ENCODE data around the gene PIKFYVE. TPM values are rescaled to one million over a fixed set of nuclear protein-coding genes. Genes with fewer than 3 reads are reported as not detected.

The PIKFYVE gene
- total and polyA plus RNA-seq, 2 experiments from 2014 or later, result 4.8 to 19.7 TPM

- no peak for DNase-seq
- Histone ChIP-seq H3K79me2 (ENCODE audit: insufficient read depth) (no peaks in the 10 kb centered on the region), H3K9me2 (ENCODE audit: insufficient read depth) (no peaks in the 10 kb centered on the region), H3K9ac (no peak overlapping the region), H3K4me3 (no peak overlapping the region), H3K36me3 (ENCODE audit: low read depth) (no peaks in the 10 kb centered on the region), H3K27me3 (replicated peaks; ENCODE audit: insufficient read depth) (peaks cover 63% of the 10 kb centered on the region), H3K27ac (no peak overlapping the region), H3K4me2 (ENCODE audit: unreplicated experiment) (no peak overlapping the region), H3F3A (ENCODE audit: insufficient read depth) (no peaks in the 10 kb centered on the region), H3K9me3 (ENCODE audit: low read depth) (no peaks in the 10 kb centered on the region), H4K20me1 (ENCODE audit: insufficient read depth) (no peaks in the 10 kb centered on the region), H3K4me1 (ENCODE audit: insufficient read depth) (no peaks in the 10 kb centered on the region), H2AFZ (no peak overlapping the region)
- in situ Hi-C loops (cut with MboI), result loop anchor here (25.0 kb wide), 1 partner anchor 1808 kb away; no protein-coding TSS in a partner anchor
- 52% methylated on average over 3 of the region's 3 CpGs for WGBS, 2 experiments (ENCODE audit: low coverage in 1 of 2, low lambda C conversion rate in 2 of 2, missing lambda C conversion rate in 2 of 2)
- TF ChIP-seq EZH2 (IDR thresholded peaks at IDR 0.05; ENCODE audit: insufficient read depth, poor library complexity, severe bottlenecking) (no peak), EZH2phosphoT487 (IDR thresholded peaks at IDR 0.05; ENCODE audit: insufficient read depth, low read depth) (no peak)
Observed at GRCh38 chr2:208379192-208379591, 113.1 kb downstream of the PIKFYVE start.

GRCh38 chr2:208384637-208385036 is 118.6 kb downstream of the PIKFYVE start:
- in situ Hi-C loops (cut with MboI), result loop anchor here (25.0 kb wide), 1 partner anchor 1803 kb away; no protein-coding TSS in a partner anchor
- peaks cover 49% of the 10 kb centered on the region for H3K27me3 ChIP-seq (replicated peaks; ENCODE audit: insufficient read depth)
- no peak overlapping the region for H3K9ac ChIP-seq
- no peak overlapping the region for H3K4me2 ChIP-seq (ENCODE audit: unreplicated experiment)
- TF ChIP-seq EZH2phosphoT487 (IDR thresholded peaks at IDR 0.05; ENCODE audit: insufficient read depth, low read depth) (no peak), EZH2 (IDR thresholded peaks at IDR 0.05; ENCODE audit: insufficient read depth, poor library complexity, severe bottlenecking) (no peak)
- no peak for DNase-seq
- WGBS, 2 experiments (ENCODE audit: low coverage in 1 of 2, low lambda C conversion rate in 2 of 2, missing lambda C conversion rate in 2 of 2), result 58 to 59% methylated on average over 4 of the region's 4 CpGs
- H3K9me3 ChIP-seq (ENCODE audit: low read depth), result no peaks in the 10 kb centered on the region
- no peaks in the 10 kb centered on the region for H4K20me1 ChIP-seq (ENCODE audit: insufficient read depth)
- H3K4me1 ChIP-seq (ENCODE audit: insufficient read depth), result no peaks in the 10 kb centered on the region
- H3F3A ChIP-seq (ENCODE audit: insufficient read depth), result no peaks in the 10 kb centered on the region
- H3K9me2 ChIP-seq (ENCODE audit: insufficient read depth), result no peaks in the 10 kb centered on the region
- no peaks in the 10 kb centered on the region for H3K79me2 ChIP-seq (ENCODE audit: insufficient read depth)
- H3K4me3 ChIP-seq, result no peak overlapping the region
- H3K36me3 ChIP-seq (ENCODE audit: low read depth), result no peaks in the 10 kb centered on the region
- H2AFZ ChIP-seq, result no peak overlapping the region
- H3K27ac ChIP-seq, result no peak overlapping the region

- Histone ChIP-seq H3K79me2 (ENCODE audit: insufficient read depth) (no peaks in the 10 kb centered on the region), H4K20me1 (ENCODE audit: insufficient read depth) (no peaks in the 10 kb centered on the region), H3K4me2 (ENCODE audit: unreplicated experiment) (no peak overlapping the region), H3K27me3 (replicated peaks; ENCODE audit: insufficient read depth) (peaks cover 37% of the 10 kb centered on the region), H3K36me3 (ENCODE audit: low read depth) (no peaks in the 10 kb centered on the region), H3K9ac (no peak overlapping the region), H3K9me2 (ENCODE audit: insufficient read depth) (no peaks in the 10 kb centered on the region), H3F3A (ENCODE audit: insufficient read depth) (no peaks in the 10 kb centered on the region), H3K27ac (no peak overlapping the region), H3K4me3 (no peak overlapping the region), H2AFZ (no peak overlapping the region), H3K4me1 (ENCODE audit: insufficient read depth) (no peaks in the 10 kb centered on the region), H3K9me3 (ENCODE audit: low read depth) (no peaks in the 10 kb centered on the region)
- DNase-seq, result no peak
- WGBS, 2 experiments (ENCODE audit: low coverage in 1 of 2, low lambda C conversion rate in 2 of 2, missing lambda C conversion rate in 2 of 2), result 8 to 11% methylated on average over 2 of the region's 2 CpGs
- TF ChIP-seq EZH2phosphoT487 (IDR thresholded peaks at IDR 0.05; ENCODE audit: insufficient read depth, low read depth), result no peak
- no peak for TF ChIP-seq EZH2 (IDR thresholded peaks at IDR 0.05; ENCODE audit: insufficient read depth, poor library complexity, severe bottlenecking)
- in situ Hi-C loops (cut with MboI), result loop anchor here (25.0 kb wide), 1 partner anchor 1801 kb away; no protein-coding TSS in a partner anchor
Observed at GRCh38 chr2:208386541-208386940, 120.5 kb downstream of the PIKFYVE start.

- no peak overlapping the region for H2AFZ ChIP-seq
- TF ChIP-seq EZH2phosphoT487 (IDR thresholded peaks at IDR 0.05; ENCODE audit: insufficient read depth, low read depth) (no peak), EZH2 (IDR thresholded peaks at IDR 0.05; ENCODE audit: insufficient read depth, poor library complexity, severe bottlenecking) (no peak)
- in situ Hi-C loops (cut with MboI), result loop anchor here (10.0 to 25.0 kb wide), 2 partner anchors 1165 to 1797 kb away; no protein-coding TSS in a partner anchor
- H3K79me2 ChIP-seq (ENCODE audit: insufficient read depth), result no peaks in the 10 kb centered on the region
- H3K27me3 ChIP-seq (replicated peaks; ENCODE audit: insufficient read depth), result peaks cover 16% of the 10 kb centered on the region
- H3K9me2 ChIP-seq (ENCODE audit: insufficient read depth), result no peaks in the 10 kb centered on the region
- no peak overlapping the region for H3K4me3 ChIP-seq
- H3F3A ChIP-seq (ENCODE audit: insufficient read depth), result no peaks in the 10 kb centered on the region
- no peak overlapping the region for H3K9ac ChIP-seq
- no peak for DNase-seq
- WGBS, 2 experiments (ENCODE audit: low coverage in 1 of 2, low lambda C conversion rate in 2 of 2, missing lambda C conversion rate in 2 of 2), result 47 to 53% methylated on average over 3 of the region's 3 CpGs
- H3K9me3 ChIP-seq (ENCODE audit: low read depth), result no peaks in the 10 kb centered on the region
- no peak overlapping the region for H3K4me2 ChIP-seq (ENCODE audit: unreplicated experiment)
- no peaks in the 10 kb centered on the region for H3K4me1 ChIP-seq (ENCODE audit: insufficient read depth)
- H3K36me3 ChIP-seq (ENCODE audit: low read depth), result no peaks in the 10 kb centered on the region
- H4K20me1 ChIP-seq (ENCODE audit: insufficient read depth), result no peaks in the 10 kb centered on the region
- no peak overlapping the region for H3K27ac ChIP-seq
Observed at GRCh38 chr2:208389940-208390339, 123.9 kb downstream of the PIKFYVE start.

Measured in GM23248 (cell line).